Measurements from ENCODE around the gene XPC. TPM values are rescaled to one million over a fixed set of nuclear protein-coding genes. Genes with fewer than 3 reads are reported as not detected.

XPC gene
- total RNA-seq, 1 experiment from 2014 or later, result 52.2 TPM

GRCh38 chr3:14209581-14210289 is 31.3 kb upstream of the XPC start:
- DNase-seq (ENCODE audit: low spot score), result no peak
- in situ Hi-C loops (cut with HindIII; ENCODE audit: low sequenced_read_pairs), result no loop called here

- in situ Hi-C loops (cut with HindIII; ENCODE audit: low sequenced_read_pairs), result no loop called here
- DNase-seq (ENCODE audit: low spot score), result no peak
Measured at GRCh38 chr3:14208977-14209394, 30.6 kb upstream of the XPC start.

- no peak for DNase-seq (ENCODE audit: low spot score)
- in situ Hi-C loops (cut with HindIII; ENCODE audit: low sequenced_read_pairs), result no loop called here
Measured at GRCh38 chr3:14208168-14208567, 29.8 kb upstream of the XPC start.

DNA sequence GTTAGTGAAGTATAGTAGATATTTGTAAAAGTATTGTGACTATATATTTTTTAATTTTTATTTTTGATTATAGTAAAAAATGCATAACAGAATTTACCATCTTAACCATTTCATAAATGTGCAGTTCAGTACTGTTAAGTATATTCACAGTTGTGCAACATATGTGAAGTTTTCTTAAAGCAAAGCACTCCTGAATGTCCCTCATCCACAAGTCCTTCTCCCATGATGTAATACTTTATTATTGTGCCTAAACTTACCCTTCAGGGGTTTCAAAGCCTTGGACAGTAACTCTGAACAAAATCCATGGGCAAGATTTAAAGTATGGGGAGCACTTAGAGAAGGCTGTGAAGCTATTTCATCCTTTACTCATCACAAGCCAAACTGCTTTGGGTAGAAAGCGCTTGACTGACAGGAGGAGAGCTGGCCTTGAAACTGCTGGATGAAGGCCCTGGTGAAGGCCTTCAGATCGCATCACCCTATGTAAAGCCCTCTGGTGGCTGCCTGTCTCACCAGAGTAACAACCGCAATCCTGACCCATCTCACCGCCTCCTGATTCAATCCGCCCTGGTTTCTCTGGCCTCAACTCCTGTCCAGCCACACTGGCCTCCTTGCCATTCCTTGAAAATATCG is 28.3 kb upstream of the XPC start:
- in situ Hi-C loops (cut with HindIII; ENCODE audit: low sequenced_read_pairs), result no loop called here
- no peak for DNase-seq (ENCODE audit: low spot score)

DNA sequence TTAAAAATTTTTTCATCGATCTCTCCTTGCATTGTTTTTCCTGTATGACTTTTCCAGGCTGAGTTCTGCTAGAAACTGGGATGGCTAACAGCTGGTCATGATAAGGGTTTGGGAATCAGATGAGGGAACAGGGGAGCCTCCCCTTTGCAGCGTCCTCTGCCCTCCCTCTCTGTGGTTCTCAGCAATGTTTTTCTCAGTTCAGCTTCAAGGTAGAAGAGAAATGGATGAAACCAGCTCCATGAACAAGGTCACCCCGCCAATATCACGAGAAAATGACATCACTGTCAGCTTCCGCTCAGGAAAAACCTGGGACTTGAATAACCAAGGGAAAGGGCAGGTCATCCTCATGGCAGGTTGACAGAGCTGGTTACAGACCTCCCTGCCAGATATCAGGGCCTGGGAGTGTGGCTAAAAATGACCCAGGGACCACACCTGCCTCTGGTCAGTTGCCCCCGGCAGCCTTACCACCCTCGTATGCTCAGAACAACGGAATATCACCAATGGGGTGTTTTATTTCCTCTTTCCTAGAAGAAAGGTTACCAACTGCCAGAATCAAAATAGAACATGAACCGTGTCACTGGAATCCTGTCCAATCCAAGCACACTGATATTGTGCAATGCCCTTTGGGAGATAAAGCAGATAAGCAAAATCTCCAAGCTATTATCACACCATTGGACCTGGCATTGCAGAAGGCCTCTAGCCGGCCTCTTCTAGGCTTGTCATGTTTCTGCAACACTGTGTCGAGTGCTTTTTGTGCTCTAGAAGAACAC is 26.3 kb upstream of the XPC start:
- no peak for DNase-seq (ENCODE audit: low spot score)
- in situ Hi-C loops (cut with HindIII; ENCODE audit: low sequenced_read_pairs), result no loop called here

DNA sequence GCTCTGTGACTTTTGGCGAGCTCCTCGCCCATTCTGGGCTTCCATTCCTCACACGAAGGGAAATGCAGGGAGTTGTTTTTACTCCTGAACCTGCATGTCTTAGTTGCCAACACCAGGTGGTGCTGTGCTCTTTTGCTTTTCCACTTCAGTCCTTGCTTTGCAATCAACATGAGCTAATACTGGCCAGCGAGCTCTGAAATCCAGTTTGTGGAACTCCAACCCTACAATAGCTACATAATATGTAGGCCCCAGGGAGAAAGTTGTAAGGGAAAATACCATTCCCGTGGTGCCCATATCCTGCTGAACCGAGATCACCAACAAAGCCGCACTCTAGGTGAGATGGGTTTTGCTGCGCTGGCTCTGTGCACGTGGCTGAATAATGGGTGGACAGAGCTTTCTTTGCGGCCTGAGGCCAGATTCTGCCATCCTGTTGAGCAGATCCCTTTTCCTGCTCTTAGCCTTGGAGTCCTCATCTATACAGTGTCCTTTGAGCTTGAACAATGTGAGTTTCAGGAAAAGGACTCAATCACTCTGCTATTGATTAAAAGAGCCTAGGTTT is 25.2 kb upstream of the XPC start:
- DNase-seq (ENCODE audit: low spot score), result peak; percentile 81
- in situ Hi-C loops (cut with HindIII; ENCODE audit: low sequenced_read_pairs), result no loop called here

DNA sequence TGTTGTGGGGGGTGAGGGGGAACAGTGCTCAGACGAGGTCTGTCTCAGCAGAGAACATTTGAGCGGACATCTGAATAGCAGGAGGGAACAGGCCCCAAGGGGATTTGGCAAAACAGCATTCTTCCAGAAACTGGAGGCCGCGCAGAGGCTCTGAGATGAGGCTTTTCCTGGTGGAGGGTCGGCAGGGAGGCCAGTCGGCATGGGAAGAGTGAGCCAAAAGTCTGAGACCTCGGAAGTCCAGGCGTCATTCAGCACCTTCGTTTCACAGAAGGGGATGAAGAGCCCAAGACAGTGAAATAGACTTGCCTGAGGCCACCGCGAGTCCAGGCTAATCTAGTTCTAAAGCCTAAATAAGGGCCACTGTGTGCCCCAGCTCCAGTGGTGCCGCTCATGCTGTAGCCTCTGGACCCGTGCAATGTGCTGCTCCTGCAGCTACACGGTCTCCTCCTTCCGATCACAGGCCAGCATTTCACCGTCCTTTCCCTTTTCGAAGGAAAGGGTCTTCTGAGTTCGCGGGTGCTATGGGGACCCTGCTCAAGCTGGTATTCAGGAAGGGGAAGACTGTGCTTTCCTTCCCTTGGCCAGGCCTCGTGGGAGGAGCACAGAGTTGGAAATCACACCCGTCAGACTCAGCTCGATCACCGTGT is 24.6 kb upstream of the XPC start:
- no peak for DNase-seq (ENCODE audit: low spot score)
- in situ Hi-C loops (cut with HindIII; ENCODE audit: low sequenced_read_pairs), result no loop called here

DNA sequence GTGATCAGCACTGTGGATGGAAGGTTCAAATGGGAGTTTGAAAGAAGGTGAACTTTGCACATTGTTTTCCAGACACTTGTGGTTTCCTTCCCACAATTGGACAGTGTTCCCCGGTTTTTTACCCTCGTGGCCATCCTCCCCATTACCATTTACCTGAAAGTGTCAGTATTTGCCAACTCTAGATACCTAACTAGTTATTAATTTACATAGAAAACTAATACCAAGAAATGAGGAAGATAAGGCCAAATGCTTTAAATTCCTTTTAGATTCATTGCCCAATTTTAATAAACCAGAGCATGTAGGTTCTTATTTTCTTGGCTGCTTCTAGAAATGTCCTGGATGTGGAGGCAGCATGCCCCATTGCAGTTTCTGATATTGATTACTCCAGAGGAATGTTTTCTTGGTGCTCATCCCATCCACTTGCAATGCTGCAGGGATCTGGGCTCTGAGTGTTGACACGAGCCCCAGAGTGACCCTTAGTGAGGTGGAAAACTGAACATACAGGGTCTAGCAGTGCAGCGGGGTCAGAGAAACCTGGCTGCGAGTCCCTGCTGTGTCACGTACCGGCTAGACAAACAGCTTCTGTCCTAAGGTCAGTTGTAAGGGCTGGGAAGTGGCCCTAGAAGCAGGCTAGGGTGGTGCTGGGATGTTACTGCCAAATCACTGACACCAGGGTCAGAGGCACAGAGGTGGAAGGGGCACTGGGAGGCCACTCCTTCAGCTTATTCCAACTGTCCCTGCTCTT is 23.7 kb upstream of the XPC start:
- in situ Hi-C loops (cut with HindIII; ENCODE audit: low sequenced_read_pairs), result no loop called here
- DNase-seq (ENCODE audit: low spot score), result no peak

DNA sequence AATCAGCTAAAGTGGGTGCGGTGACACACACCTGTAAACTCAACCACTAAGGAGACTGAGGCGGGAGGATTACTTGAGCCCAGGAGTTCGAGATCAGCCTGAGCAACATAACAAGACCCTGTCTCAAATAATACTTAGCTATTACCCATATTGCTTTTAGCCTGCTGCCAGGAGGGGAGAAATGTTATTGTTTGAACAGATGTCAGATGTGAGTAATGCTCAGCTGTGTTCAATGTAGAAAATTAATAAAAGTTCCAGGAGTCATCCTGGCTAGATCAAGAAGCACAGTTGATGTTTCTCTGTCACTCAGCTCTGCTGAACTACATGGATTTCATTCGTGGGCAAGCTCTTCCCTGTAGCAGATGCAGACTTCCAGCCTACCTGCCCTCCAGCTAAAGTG is 22.4 kb upstream of the XPC start:
- no peak for DNase-seq (ENCODE audit: low spot score)
- in situ Hi-C loops (cut with HindIII; ENCODE audit: low sequenced_read_pairs), result no loop called here

DNA sequence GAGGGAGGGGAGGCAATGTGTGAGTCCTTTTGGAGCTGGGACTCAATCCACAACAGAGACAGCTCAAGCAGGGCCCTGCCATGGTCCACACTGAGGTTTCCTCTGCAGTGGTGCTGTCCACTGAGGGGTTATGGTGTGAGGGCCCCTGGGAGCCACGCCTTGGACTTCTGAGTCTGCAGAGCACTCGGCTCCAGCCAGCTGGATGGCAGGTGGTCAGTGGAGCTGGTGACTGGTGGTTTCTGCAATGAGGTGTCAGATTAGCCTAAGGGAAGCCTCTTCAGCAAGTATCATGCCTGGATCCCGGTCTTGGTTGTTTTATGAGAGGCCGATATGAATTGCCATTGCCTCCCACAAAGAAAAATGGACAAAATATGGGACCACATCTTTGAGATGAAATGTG is 21.9 kb upstream of the XPC start:
- in situ Hi-C loops (cut with HindIII; ENCODE audit: low sequenced_read_pairs), result no loop called here
- DNase-seq (ENCODE audit: low spot score), result no peak

DNA sequence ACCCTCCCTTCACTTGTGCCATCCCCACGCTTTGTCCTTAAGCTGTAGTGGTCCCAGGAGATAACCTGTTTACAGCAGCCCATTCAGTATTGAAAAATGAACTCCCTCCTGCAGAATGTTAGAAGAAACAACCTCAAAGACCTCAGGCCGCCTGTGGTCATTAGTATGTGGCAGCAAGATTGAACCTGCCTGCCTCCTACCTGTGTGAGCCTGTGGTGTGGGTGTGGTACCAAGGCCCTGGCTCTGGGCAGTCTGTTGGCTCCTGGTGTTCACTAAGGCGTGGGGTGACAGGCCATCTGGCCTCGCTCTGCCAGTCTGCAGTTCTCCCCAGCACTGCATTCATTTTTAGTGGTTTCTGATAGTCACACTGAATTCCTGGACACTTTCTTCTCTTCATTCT is 21.2 kb upstream of the XPC start:
- in situ Hi-C loops (cut with HindIII; ENCODE audit: low sequenced_read_pairs), result no loop called here
- no peak for DNase-seq (ENCODE audit: low spot score)

DNA sequence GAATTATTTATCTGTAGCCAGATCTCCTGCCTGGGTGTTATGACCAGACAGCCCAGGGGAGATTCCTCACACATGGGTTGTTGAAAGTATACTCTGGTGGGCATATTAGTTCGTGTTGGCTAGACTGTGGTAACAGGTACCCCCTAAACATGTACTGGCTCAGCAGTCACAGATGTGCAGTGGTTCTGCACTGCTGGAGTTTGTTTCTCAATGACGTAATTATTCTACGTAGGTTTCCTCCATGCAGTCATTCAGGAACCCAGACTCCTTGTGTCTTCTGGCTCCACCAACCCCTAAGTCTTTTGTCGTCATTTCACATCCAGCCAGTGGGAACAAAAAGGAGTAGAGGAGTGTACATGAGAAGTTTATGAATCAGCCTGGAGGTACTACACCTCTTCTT is 16.5 kb upstream of the XPC start:
- no peak for DNase-seq (ENCODE audit: low spot score)
- in situ Hi-C loops (cut with HindIII; ENCODE audit: low sequenced_read_pairs), result no loop called here

DNA sequence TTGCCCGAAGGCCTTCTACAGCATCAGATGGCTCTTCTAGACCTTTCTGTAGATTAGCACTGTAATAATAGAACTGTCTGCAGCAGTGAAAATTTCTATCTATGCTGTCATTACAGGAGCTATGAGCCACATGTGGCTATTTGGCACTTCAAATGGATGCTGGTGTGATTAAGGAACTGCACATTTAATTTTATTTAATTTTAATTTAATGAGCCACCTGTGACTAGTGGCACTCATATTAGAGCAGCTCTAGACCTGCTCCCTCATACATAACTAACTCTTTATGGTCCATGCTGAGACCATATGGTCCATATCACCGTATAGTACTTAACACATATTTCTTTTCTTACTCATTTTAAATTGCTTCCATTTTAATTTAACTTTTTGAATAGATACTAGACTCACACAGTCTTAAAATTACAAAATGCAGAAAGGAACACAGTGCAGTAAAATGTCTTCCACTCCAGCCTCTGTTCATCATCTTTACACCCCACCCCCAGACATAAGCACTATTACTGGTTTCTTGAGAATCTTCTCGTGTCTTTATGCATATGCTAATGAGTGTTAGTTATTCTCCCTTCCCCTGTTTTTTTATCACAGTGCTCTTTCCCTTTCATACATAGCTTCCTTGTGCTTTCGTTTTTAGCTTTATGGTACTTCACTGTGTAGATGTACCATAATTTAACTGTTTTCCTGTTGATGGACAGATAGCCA is 9.8 kb upstream of the XPC start:
- in situ Hi-C loops (cut with HindIII; ENCODE audit: low sequenced_read_pairs), result no loop called here

DNA sequence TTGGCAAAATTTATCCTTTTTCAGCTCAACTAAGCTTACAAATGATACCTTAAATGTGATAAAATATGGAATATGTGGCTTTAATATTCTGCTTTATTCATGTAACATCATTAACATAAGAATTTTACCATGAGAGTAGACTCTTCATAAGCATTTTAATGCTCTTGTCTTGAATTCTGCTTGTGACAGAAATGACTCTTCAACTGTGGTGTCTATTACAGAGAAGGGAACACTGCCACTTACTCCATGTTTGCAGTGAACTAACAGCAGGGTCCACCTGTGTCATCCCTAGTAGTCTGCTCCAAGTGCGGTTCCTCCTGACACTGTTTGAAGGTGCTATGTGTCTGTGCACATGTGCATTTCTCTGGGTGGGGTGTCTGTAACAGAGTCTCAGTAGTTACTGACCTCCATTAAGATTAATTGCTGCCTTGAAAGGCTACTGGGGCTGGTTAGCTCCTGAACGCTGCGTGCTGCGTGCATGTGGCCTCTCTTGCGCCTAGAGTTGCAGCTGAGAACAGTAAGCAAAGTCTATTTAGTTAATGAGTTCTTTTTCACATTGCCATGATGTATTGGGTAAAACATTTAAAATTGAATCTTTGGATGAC is 8.6 kb upstream of the XPC start:
- no peak for DNase-seq (ENCODE audit: low spot score)
- in situ Hi-C loops (cut with HindIII; ENCODE audit: low sequenced_read_pairs), result no loop called here

More for the DNA sequence above, 9.8 kb upstream of the XPC start:
- no peak for DNase-seq (ENCODE audit: low spot score)

GRCh38 chr3:14183015-14183577 is 4.7 kb upstream of the XPC start:
- DNase-seq (ENCODE audit: low spot score), result no peak
- in situ Hi-C loops (cut with HindIII; ENCODE audit: low sequenced_read_pairs), result no loop called here

- in situ Hi-C loops (cut with HindIII; ENCODE audit: low sequenced_read_pairs), result no loop called here
- DNase-seq (ENCODE audit: low spot score), result no peak
Measured at GRCh38 chr3:14181253-14181652, 2.9 kb upstream of the XPC start.

- in situ Hi-C loops (cut with HindIII; ENCODE audit: low sequenced_read_pairs), result no loop called here
- DNase-seq (ENCODE audit: low spot score), result no peak
Measured at GRCh38 chr3:14179795-14180194, 1.4 kb upstream of the XPC start.

GRCh38 chr3:14179114-14179465 is 689 bp upstream of the XPC start:
- no peak for DNase-seq (ENCODE audit: low spot score)
- in situ Hi-C loops (cut with HindIII; ENCODE audit: low sequenced_read_pairs), result no loop called here
